GM23338 (cell line): ENCODE results near the gene ERRFI1. TPM values are rescaled to one million over a fixed set of nuclear protein-coding genes. Genes with fewer than 3 reads are reported as not detected.
"Not testable (repeated sequence)": the region's sequence is repeated elsewhere in the genome, so short reads cannot be mapped to it uniquely, and the experiment has no call there.

Experiments used
- ATAC-seq: fragments of 200-7000 bp; cut with Tn5 transposase; 3 replicates; pipeline ENCODE4 v1.9.1; 2020
- DNase-seq: peaks from one replicate; pipeline ENCODE4 v3.0.0-alpha.2; 2015; ENCODE audit warnings: low spot score
- H2AFZ ChIP-seq: fragments of 200-600 bp; sonication (generic); 2 replicates; pipeline ENCODE4 v1.8.0; 2016; ENCODE audit warnings: antibody characterized with exemption, mild to moderate bottlenecking, moderate library complexity
- H3F3A ChIP-seq: fragments of 200-600 bp; sonication (generic); replicated peaks from 2 replicates; pipeline ENCODE4 v1.8.0; 2017; ENCODE audit warnings: antibody characterized with exemption, mixed run types, low read depth
- H3K27ac ChIP-seq: fragments of 200-600 bp; sonication (generic); 2 replicates; pipeline ENCODE4 v1.6.1; 2016; ENCODE audit warnings: low read depth
- H3K27me3 ChIP-seq: fragments of 200-600 bp; sonication (generic); 2 replicates; pipeline ENCODE4 v1.8.0; 2016; ENCODE audit warnings: mild to moderate bottlenecking, mixed run types, moderate library complexity; ENCODE audit not compliant: insufficient read depth
- H3K36me3 ChIP-seq: fragments of 200-600 bp; sonication (generic); 2 replicates; pipeline ENCODE4 v1.8.0; 2016; ENCODE audit warnings: mild to moderate bottlenecking; ENCODE audit not compliant: insufficient read depth
- H3K4me1 ChIP-seq: fragments of 200-600 bp; sonication (generic); 2 replicates; pipeline ENCODE4 v1.8.0; 2016; ENCODE audit warnings: mild to moderate bottlenecking, moderate library complexity; ENCODE audit not compliant: insufficient read depth
- H3K4me2 ChIP-seq: fragments of 200-600 bp; sonication (generic); 2 replicates; pipeline ENCODE4 v1.7.1; 2017; ENCODE audit warnings: mixed run types
- H3K4me3 ChIP-seq: fragments of 200-600 bp; sonication (generic); 2 replicates; pipeline ENCODE4 v1.6.1; 2016; ENCODE audit warnings: mixed run types
- H3K79me2 ChIP-seq: fragments of 200-600 bp; sonication (generic); replicated peaks from 2 replicates; pipeline ENCODE4 v1.8.0; 2017; ENCODE audit warnings: mild to moderate bottlenecking; ENCODE audit not compliant: insufficient read depth
- H3K9me2 ChIP-seq: fragments of 200-600 bp; sonication (generic); 2 replicates; pipeline ENCODE4 v1.8.0; 2017; ENCODE audit not compliant: insufficient read depth
- H4K20me1 ChIP-seq: fragments of 200-600 bp; sonication (generic); replicated peaks from 2 replicates; pipeline ENCODE4 v1.8.0; 2017; ENCODE audit warnings: mild to moderate bottlenecking; ENCODE audit not compliant: insufficient read depth
- H3K27ac Mint-ChIP-seq: 2 replicates; pipeline ENCODE4 v1.8.0; 2020; ENCODE audit warnings: inconsistent platforms, mild to moderate bottlenecking, moderate library complexity, mixed read lengths
- H3K27me3 Mint-ChIP-seq: 3 replicates; pipeline ENCODE4 v1.8.0; 2022; ENCODE audit warnings: low read depth, mild to moderate bottlenecking, moderate library complexity, mixed read lengths, inconsistent platforms; ENCODE audit not compliant: insufficient read depth, poor library complexity
- H3K36me3 Mint-ChIP-seq: 3 replicates; pipeline ENCODE4 v1.8.0; 2021; ENCODE audit warnings: low read depth, mild to moderate bottlenecking, inconsistent platforms, moderate library complexity, mixed read lengths
- H3K4me1 Mint-ChIP-seq: 3 replicates; pipeline ENCODE4 v1.8.0; 2020; ENCODE audit warnings: mild to moderate bottlenecking, inconsistent platforms, mixed read lengths
- H3K4me3 Mint-ChIP-seq: 3 replicates; pipeline ENCODE4 v1.8.0; 2021; ENCODE audit warnings: moderate library complexity, mild to moderate bottlenecking, inconsistent platforms, mixed read lengths
- H3K9me3 Mint-ChIP-seq: 3 replicates; pipeline ENCODE4 v1.8.0; 2020; ENCODE audit warnings: moderate library complexity, mild to moderate bottlenecking, inconsistent platforms, mixed read lengths
- CREB1 ChIP-seq: fragments of 250-450 bp; sonication (Bioruptor Pico); IDR thresholded peaks from 2 replicates; pipeline ENCODE4 v1.5.0; 2020; ENCODE audit warnings: low read depth, mild to moderate bottlenecking, moderate library complexity
- CTCF ChIP-seq, 2 experiments: fragments of 200-600 bp in 1 of 2; sonication (generic) in 1 of 2; conservative IDR thresholded peaks; 2 replicates each; pipeline versions ENCODE4 v1.5.1 to v1.6.1; 2016 to 2017; ENCODE audit warnings: antibody characterized with exemption in 2 of 2, low read depth in 2 of 2, mild to moderate bottlenecking in 2 of 2, moderate library complexity in 1 of 2
- ETS1 ChIP-seq: IDR thresholded peaks from 2 replicates; pipeline ENCODE4 v1.6.1; 2016; ENCODE audit warnings: antibody characterized with exemption
- EZH2 ChIP-seq: fragments of 200-600 bp; sonication (generic); IDR thresholded peaks from one replicate; pipeline ENCODE4 v1.8.0; 2017; ENCODE audit warnings: antibody characterized with exemption, mild to moderate bottlenecking, low read depth; ENCODE audit not compliant: unreplicated experiment
- EZH2phosphoT487 ChIP-seq: fragments of 200-600 bp; sonication (generic); IDR thresholded peaks from one replicate; pipeline ENCODE4 v1.8.1; 2018; ENCODE audit warnings: antibody characterized with exemption; ENCODE audit not compliant: unreplicated experiment
- JUNB ChIP-seq: IDR thresholded peaks from one replicate; pipeline ENCODE4 v1.6.1; 2016; ENCODE audit warnings: antibody characterized with exemption; ENCODE audit not compliant: unreplicated experiment
- NANOG ChIP-seq: IDR thresholded peaks from 2 replicates; pipeline ENCODE4 v1.6.1; 2016; ENCODE audit warnings: antibody characterized with exemption, borderline replicate concordance
- POLR2AphosphoS5 ChIP-seq: IDR thresholded peaks from 2 replicates; pipeline ENCODE4 v1.6.1; 2016; ENCODE audit warnings: antibody characterized with exemption, low read depth
- STAT1 ChIP-seq: IDR thresholded peaks from one replicate; pipeline ENCODE4 v1.6.1; 2016; ENCODE audit warnings: antibody characterized with exemption; ENCODE audit not compliant: unreplicated experiment
- ZNF114 ChIP-seq: fragments of 250-450 bp; sonication (Bioruptor Pico); IDR thresholded peaks from 2 replicates; pipeline ENCODE4 v1.5.0; 2020; ENCODE audit warnings: mild to moderate bottlenecking, moderate library complexity
- ZNF331 ChIP-seq: fragments of 250-450 bp; sonication (Bioruptor Pico); IDR thresholded peaks from 2 replicates; pipeline ENCODE4 v1.5.0; 2020; ENCODE audit warnings: low read depth, mild to moderate bottlenecking, moderate library complexity
- ZNF462 ChIP-seq: fragments of 250-450 bp; sonication (Bioruptor Pico); IDR thresholded peaks from 2 replicates; pipeline ENCODE4 v1.5.0; 2020; ENCODE audit warnings: mild to moderate bottlenecking, moderate library complexity
- polyA plus RNA-seq: library from polyadenylated mRNA; unstranded; fragments of >200 nt; fragmentation: Nextera tagmentation; extraction: Ambion mirVana; gene quantifications from 2 replicates; pipeline ENCODE4 v1.2.1, GENCODE V29; 2016
- total RNA-seq: library from RNA; depleted of rRNA; stranded (reverse); fragments of >200 nt; shearing (Covaris generic); gene quantifications from 2 replicates; pipeline ENCODE4 v1.2.3, GENCODE V29; 2014

The ERRFI1 gene
- total and polyA plus RNA-seq, 2 experiments from 2014 or later, result 22.9 to 59.8 TPM

GRCh38 chr1:8049229-8049628, 23.1 kb upstream of the ERRFI1 start:
- H3K4me3 Mint-ChIP-seq, H2AFZ ChIP-seq, ATAC-seq, H3K27ac Mint-ChIP-seq, H3K36me3 Mint-ChIP-seq, H3K27me3 ChIP-seq, H3K27ac ChIP-seq, H3K4me1 ChIP-seq, DNase-seq, H3K9me2 ChIP-seq, H3F3A ChIP-seq, H4K20me1 ChIP-seq, H3K36me3 ChIP-seq, H3K4me3 ChIP-seq, H3K4me2 ChIP-seq, H3K4me1 Mint-ChIP-seq, H3K27me3 Mint-ChIP-seq, H3K9me3 Mint-ChIP-seq, H3K79me2 ChIP-seq: not testable (repeated sequence)

- 0 out of 2 replicates have a peak overlapping the region, but pooled peaks have one; percentile 9 for H3K27ac Mint-ChIP-seq
Observed at GRCh38 chr1:8047686-8048445, 21.8 kb upstream of the ERRFI1 start.

More at GRCh38 chr1:8047686-8048445, 21.8 kb upstream of the ERRFI1 start:
- ATAC-seq (peak; percentile 44; the same call in 2 of the 3 replicates), DNase-seq (no peak)
- no peaks in the 10 kb centered on the region for H3K9me2 ChIP-seq
- H3K79me2 ChIP-seq, result no peaks in the 10 kb centered on the region
- H4K20me1 ChIP-seq, result no peaks in the 10 kb centered on the region
- no peak overlapping the region for H3K4me2 ChIP-seq
- H3K4me3 ChIP-seq, result no peak overlapping the region
- H3K27me3 ChIP-seq, result no peaks in the 10 kb centered on the region
- no peaks in the 10 kb centered on the region for H3K36me3 Mint-ChIP-seq
- H3K4me1 ChIP-seq, result no peaks in the 10 kb centered on the region
- no peaks in the 10 kb centered on the region for H3F3A ChIP-seq
- peaks cover 6% of the 10 kb centered on the region; the same call in 2 of the 3 replicates for H3K9me3 Mint-ChIP-seq
- no peaks in the 10 kb centered on the region for H3K36me3 ChIP-seq
- no peaks in the 10 kb centered on the region for H3K4me1 Mint-ChIP-seq
- no peak overlapping the region for H3K27ac ChIP-seq
- H2AFZ ChIP-seq, result peak overlapping the region; percentile 2; the same call in 1 of the 2 replicates
- no peak overlapping the region for H3K4me3 Mint-ChIP-seq
- peaks cover 2% of the 10 kb centered on the region for H3K27me3 Mint-ChIP-seq
- TF ChIP-seq ZNF114 (CRISPR knock-in tag) (no peak), NANOG (no peak), CREB1 (CRISPR knock-in tag) (no peak), EZH2 (no peak), POLR2AphosphoS5 (no peak), ZNF331 (no peak), STAT1 (no peak), JUNB (no peak), CTCF (conservative IDR thresholded peaks at IDR 0.05; ENCODE audit: low read depth in 2 of 2) (no peak), ETS1 (no peak), ZNF462 (CRISPR knock-in tag) (no peak), EZH2phosphoT487 (no peak)
